ENCODE results near the gene ZFYVE21.
"Not testable (repeated sequence)": the region's sequence is repeated elsewhere in the genome, so short reads cannot be mapped to it uniquely, and the experiment has no call there.

The ZFYVE21 gene

DNA sequence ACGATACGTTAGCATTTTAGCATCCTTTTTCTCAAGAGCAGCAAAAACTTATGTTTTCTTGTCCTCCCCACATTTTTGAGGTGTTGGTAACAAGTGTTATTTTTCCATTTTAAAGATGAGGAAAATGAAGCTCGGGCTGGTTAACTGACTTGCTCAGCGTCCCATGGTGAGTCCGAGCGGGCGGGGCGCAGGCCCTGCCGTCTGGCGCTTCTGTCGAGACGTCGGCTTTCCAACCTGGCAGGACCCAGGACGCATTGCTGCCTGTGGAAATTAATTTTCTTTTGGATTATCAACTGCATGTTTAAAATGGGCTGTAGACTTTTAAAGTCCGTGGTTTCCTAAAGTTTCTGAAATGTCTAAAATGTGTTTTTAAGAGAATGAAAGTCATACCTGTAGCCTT lies 30.7 kb upstream of the ZFYVE21 start:
- Histone ChIP-seq H3K27me3 (ENCODE audit: control insufficient read depth, insufficient read depth, low read length) (no peaks in the 10 kb centered on the region), H3K36me3 (ENCODE audit: control insufficient read depth, insufficient read depth, low read length) (peaks cover 16% of the 10 kb centered on the region), H3K9ac (ENCODE audit: low read length) (no peak overlapping the region), H3K4me3 (ENCODE audit: low read length) (no peak overlapping the region), H3K9me3 (ENCODE audit: control insufficient read depth, low read length) (no peaks in the 10 kb centered on the region), H3K4me1 (ENCODE audit: control insufficient read depth, insufficient read depth, low read length) (no peaks in the 10 kb centered on the region)

DNA sequence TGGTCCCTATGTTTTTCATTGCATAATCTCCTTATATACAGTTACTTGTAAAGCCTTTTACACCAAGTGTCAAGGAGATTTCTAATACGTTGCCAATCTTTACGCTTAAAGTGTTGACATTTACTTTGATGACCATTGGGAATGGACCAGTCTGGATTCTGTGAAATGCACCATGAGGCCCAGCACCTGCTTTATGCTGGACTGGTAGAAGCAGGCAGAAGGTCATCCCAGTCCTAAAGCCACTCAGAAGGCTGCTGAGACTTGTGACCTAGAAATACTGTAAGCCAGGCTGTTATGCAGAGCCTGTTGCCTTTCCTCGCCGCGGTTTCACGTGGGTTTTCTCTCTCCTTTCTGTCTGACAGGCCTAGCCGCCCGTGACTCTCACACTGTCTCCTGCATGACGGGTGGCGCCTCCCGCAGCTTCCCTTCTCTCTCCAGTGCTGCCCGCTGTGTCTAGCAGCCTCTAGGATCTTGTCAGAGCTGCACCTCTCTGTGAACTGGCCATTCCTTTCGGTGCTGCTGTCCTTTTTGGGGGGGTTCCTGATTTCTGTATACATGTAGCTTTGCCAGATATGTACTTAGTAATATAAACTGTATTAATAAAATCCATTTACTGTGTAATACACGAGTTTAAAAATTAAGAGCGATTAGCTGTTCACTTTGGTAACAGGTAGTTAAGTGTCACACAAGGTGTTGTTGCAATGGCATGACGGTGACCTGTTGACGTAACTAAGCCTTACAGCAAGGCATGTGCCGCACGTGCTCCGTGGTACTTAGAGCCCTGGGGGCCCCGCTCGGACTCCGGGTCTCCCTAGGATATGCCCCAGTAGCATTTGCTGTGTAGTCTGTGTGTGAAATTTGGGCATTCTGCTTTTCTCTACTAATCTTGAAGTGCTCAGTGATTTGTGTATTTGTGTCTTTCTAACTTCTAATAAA lies 30.1 kb upstream of the ZFYVE21 start:
- Histone ChIP-seq H3K4me1 (ENCODE audit: control insufficient read depth, insufficient read depth, low read length) (no peaks in the 10 kb centered on the region), H3K27me3 (ENCODE audit: control insufficient read depth, insufficient read depth, low read length) (no peaks in the 10 kb centered on the region), H3K4me3 (ENCODE audit: low read length) (no peak overlapping the region), H3K9ac (ENCODE audit: low read length) (no peak overlapping the region), H3K36me3 (ENCODE audit: control insufficient read depth, insufficient read depth, low read length) (peaks cover 15% of the 10 kb centered on the region), H3K9me3 (ENCODE audit: control insufficient read depth, low read length) (no peaks in the 10 kb centered on the region)

DNA sequence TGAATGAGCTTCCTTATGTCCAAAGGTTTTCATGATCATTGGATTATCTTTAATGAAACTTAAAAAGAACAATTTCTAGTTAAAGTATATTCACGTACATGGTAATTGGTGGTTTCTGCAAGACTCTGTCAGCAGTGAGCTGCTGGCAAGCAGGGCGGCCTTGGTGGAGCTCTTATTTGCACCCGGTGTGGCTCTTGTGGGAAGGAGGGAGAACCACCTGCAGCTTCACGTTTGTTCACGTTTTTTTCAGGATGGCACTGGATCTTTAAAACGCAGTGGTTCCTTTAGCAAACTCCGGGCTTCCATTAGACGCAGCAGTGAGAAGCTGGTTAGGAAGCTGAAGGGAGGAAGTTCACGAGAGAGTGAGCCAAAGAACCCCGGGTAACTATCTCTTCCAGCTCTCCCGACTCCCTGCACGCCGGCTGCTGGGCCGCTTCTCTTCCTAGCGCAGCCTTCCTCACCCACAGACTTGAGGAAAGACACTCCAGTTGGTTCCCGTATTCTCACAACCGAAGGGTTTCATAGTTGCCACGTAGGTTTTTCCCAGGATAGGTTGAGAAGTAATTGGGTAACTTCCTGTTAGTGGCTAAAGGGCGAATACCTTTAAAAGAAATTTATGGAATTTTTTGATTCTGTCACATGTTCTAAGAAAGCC lies 28.7 kb upstream of the ZFYVE21 start:
- Histone ChIP-seq H3K9ac (ENCODE audit: low read length) (no peak overlapping the region), H3K9me3 (ENCODE audit: control insufficient read depth, low read length) (no peaks in the 10 kb centered on the region), H3K36me3 (ENCODE audit: control insufficient read depth, insufficient read depth, low read length) (peaks cover 10% of the 10 kb centered on the region), H3K4me1 (ENCODE audit: control insufficient read depth, insufficient read depth, low read length) (no peaks in the 10 kb centered on the region), H3K4me3 (ENCODE audit: low read length) (no peak overlapping the region), H3K27me3 (ENCODE audit: control insufficient read depth, insufficient read depth, low read length) (no peaks in the 10 kb centered on the region)

DNA sequence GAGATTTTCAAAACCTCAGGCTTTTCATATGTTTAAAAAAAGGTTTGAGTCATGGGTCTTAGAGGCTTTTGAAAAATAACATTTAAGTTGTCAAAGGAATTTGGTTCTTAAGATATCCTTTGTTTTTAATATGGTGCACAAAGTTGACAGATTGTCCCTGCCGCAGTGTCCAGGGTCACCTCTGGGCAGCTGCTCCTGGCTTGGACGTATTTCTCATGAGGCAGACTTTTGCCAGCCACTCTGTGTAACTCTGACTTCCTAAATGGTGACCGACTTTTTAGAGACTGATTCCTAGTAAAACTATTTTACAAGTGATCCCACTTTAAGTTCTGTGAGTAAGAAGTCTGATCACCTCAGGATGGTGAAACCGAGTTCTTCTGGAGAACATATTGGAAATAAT lies 27.9 kb upstream of the ZFYVE21 start:
- peaks cover 5% of the 10 kb centered on the region for H3K4me1 ChIP-seq (ENCODE audit: control insufficient read depth, insufficient read depth, low read length)
- H3K9me3 ChIP-seq (ENCODE audit: control insufficient read depth, low read length), result no peaks in the 10 kb centered on the region

DNA sequence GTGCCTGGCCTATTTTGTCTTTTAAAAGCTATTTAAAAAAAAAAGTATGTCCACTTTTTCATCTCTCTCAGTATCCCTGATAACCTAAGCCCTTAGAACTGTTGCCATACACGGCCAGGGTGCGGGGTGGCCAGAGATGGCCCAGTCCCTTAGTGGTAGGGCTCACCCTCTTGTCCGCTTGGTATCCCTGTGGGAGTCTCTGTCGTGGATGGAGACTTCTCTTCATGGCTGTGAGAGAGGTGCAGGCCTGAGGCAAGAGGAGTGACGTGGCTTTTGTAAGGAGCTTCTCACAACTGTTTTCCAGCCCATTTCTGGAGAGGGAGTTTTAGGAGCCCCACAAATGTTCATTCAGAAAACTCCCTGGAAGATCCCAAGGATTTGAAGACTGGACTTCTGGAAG lies 27.2 kb upstream of the ZFYVE21 start:
- H3K4me1 ChIP-seq (ENCODE audit: control insufficient read depth, insufficient read depth, low read length), result peaks cover 12% of the 10 kb centered on the region
- no peak overlapping the region for H3K9ac ChIP-seq (ENCODE audit: low read length)
- H3K4me3 ChIP-seq (ENCODE audit: low read length), result no peak overlapping the region
- H3K36me3 ChIP-seq (ENCODE audit: control insufficient read depth, insufficient read depth, low read length), result peaks cover 5% of the 10 kb centered on the region
- H3K9me3 ChIP-seq (ENCODE audit: control insufficient read depth, low read length), result no peaks in the 10 kb centered on the region
- H3K27me3 ChIP-seq (ENCODE audit: control insufficient read depth, insufficient read depth, low read length), result no peaks in the 10 kb centered on the region

More for the DNA sequence above, 27.9 kb upstream of the ZFYVE21 start:
- no peak overlapping the region for H3K9ac ChIP-seq (ENCODE audit: low read length)
- H3K27me3 ChIP-seq (ENCODE audit: control insufficient read depth, insufficient read depth, low read length), result no peaks in the 10 kb centered on the region
- H3K36me3 ChIP-seq (ENCODE audit: control insufficient read depth, insufficient read depth, low read length), result peaks cover 10% of the 10 kb centered on the region
- H3K4me3 ChIP-seq (ENCODE audit: low read length), result no peak overlapping the region

DNA sequence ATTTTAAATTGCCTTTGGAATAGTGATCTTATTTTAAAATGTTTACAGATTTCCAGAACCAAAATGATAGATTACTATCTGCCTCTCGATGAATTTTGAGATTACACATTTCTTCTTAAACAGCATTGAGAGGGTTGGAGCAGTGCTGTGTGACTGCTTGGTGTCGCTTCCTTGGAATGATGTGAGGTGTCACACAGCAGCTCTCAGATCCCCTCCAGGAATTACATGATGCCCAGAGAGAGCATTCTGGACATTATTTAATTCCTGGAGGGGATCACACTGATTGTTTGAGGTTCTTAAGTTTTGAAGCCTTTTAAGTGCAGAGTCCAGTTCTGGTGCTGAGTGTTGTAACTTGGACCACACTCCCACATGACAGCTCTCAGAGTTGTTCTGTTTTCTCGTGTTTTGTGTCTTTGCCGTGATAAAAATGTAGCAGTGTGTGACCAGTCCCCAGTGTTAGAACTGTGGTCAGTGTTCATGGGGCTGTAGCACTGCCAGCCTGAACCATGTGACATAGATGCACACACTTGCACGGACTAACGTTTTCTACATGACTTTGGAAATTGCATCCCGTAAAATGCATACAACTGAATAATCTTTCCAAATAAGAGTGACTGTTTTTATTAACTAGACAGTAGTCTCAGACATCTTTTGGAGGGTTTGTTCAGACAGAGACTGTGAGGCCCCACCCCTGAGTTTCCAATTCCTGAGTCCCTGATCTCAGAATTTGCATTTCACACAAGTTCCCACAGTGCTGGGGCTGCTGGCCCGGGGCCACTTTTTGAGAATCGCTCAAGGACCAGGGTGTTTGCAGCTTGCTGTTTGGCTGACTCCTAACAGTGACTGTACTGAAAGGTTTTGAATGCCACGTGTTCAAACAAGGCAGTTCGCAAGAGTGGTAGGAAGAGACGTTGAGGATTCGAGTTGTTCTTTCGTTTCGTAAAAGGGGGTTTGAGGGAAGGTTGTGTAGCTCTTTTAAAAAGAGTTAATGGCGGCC lies 26.4 kb upstream of the ZFYVE21 start:
- Histone ChIP-seq H3K9me3 (ENCODE audit: control insufficient read depth, low read length) (no peaks in the 10 kb centered on the region), H3K4me3 (ENCODE audit: low read length) (no peak overlapping the region), H3K27me3 (ENCODE audit: control insufficient read depth, insufficient read depth, low read length) (no peaks in the 10 kb centered on the region), H3K4me1 (ENCODE audit: control insufficient read depth, insufficient read depth, low read length) (peaks cover 18% of the 10 kb centered on the region), H3K36me3 (ENCODE audit: control insufficient read depth, insufficient read depth, low read length) (peaks cover 8% of the 10 kb centered on the region), H3K9ac (ENCODE audit: low read length) (no peak overlapping the region)

DNA sequence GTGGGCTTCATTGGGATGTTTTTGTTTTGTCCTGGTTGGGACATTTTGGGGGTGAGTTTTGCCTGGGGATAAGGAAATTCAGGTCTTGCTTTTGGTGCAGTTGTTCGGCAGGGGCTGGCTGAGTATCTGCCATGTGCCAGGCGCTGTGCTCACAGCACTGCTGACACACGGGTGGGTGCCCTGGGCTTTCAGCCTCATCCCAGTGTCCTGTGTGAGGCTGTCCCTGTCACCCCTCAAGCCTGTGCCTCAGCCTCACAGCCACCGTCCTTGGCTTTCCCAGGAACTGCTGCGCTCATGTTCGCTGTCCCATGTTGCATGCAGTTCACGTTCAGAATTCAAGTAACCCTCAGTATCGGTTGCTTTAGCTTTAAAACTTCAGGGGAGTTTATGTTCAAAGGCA lies 25.3 kb upstream of the ZFYVE21 start:
- H3K9ac ChIP-seq (ENCODE audit: low read length), result no peak overlapping the region
- no peaks in the 10 kb centered on the region for H3K27me3 ChIP-seq (ENCODE audit: control insufficient read depth, insufficient read depth, low read length)
- H3K36me3 ChIP-seq (ENCODE audit: control insufficient read depth, insufficient read depth, low read length), result peaks cover 4% of the 10 kb centered on the region
- no peaks in the 10 kb centered on the region for H3K9me3 ChIP-seq (ENCODE audit: control insufficient read depth, low read length)
- H3K4me1 ChIP-seq (ENCODE audit: control insufficient read depth, insufficient read depth, low read length), result peaks cover 18% of the 10 kb centered on the region
- H3K4me3 ChIP-seq (ENCODE audit: low read length), result no peak overlapping the region

DNA sequence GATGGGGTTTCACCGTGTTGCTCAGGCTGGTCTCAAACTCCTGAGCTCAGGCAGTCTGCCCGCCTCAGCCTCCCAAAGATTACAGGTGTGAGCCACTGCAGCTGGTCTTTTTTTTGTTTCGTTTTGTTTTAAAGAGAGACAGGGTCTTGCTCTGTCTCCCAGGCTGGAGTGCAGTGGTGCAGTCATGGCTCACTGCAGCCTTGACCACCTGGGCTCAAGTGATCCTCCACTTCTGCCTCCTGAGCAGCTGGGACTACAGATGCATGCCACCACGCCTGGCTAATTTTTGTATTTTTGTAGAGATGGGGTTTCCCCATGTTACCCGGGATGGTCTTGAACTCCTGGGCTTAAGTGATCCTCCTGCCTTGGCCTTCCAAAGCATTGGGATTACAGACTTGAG lies 24.0 kb upstream of the ZFYVE21 start:
- H3K4me3 ChIP-seq (ENCODE audit: low read length); H3K36me3 ChIP-seq (ENCODE audit: control insufficient read depth, insufficient read depth, low read length); H3K9ac ChIP-seq (ENCODE audit: low read length); H3K9me3 ChIP-seq (ENCODE audit: control insufficient read depth, low read length); H3K27me3 ChIP-seq (ENCODE audit: control insufficient read depth, insufficient read depth, low read length): not testable (repeated sequence)
- H3K4me1 ChIP-seq (ENCODE audit: control insufficient read depth, insufficient read depth, low read length), result peaks cover 24% of the 10 kb centered on the region

DNA sequence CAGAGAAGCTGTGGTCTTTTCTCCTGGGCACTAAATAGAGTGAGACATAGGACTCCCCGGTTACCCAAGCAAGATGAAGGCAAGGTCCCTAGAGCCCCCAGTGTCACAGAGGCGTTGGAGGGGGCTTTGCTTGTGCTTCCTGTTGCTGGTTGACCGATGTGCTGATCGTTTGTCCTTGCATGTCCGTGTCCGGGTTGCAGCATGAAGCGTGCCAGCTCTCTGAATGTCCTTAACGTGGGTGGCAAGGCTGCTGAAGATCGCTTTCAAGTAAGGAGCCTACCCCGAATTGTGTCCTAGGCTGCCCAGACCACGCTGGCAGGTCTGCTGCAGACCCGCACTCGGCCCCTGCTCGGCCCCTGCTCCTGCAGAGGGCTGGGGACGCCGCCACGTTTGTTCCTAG lies 23.5 kb upstream of the ZFYVE21 start:
- Histone ChIP-seq H3K4me1 (ENCODE audit: control insufficient read depth, insufficient read depth, low read length) (peaks cover 29% of the 10 kb centered on the region), H3K27me3 (ENCODE audit: control insufficient read depth, insufficient read depth, low read length) (no peaks in the 10 kb centered on the region), H3K9me3 (ENCODE audit: control insufficient read depth, low read length) (no peaks in the 10 kb centered on the region), H3K36me3 (ENCODE audit: control insufficient read depth, insufficient read depth, low read length) (peaks cover 4% of the 10 kb centered on the region), H3K4me3 (ENCODE audit: low read length) (no peak overlapping the region), H3K9ac (ENCODE audit: low read length) (no peak overlapping the region)

DNA sequence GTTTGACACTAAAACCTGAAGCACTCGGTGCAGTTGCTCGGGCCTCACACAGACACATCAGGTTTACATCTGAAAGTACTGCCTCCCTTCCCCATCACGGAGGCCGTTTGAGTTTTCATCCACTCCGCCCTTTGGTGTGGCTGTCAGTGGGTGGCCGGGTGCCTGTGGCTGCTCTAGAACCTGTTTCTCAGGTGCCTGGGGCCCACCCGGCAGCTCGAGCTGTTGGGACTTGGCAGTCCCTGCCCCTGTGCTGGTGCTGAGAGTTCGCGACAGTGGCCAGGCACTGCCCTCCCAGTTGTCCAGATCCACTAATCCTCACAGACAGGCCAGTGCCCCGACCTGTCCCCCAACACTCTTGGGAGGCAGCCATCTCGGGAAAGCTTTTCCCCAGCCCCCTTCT lies 22.7 kb upstream of the ZFYVE21 start:
- Histone ChIP-seq H3K4me1 (ENCODE audit: control insufficient read depth, insufficient read depth, low read length) (peaks cover 36% of the 10 kb centered on the region), H3K9ac (ENCODE audit: low read length) (no peak overlapping the region), H3K4me3 (ENCODE audit: low read length) (no peak overlapping the region), H3K36me3 (ENCODE audit: control insufficient read depth, insufficient read depth, low read length) (peaks cover 8% of the 10 kb centered on the region), H3K27me3 (ENCODE audit: control insufficient read depth, insufficient read depth, low read length) (no peaks in the 10 kb centered on the region), H3K9me3 (ENCODE audit: control insufficient read depth, low read length) (no peaks in the 10 kb centered on the region)

DNA sequence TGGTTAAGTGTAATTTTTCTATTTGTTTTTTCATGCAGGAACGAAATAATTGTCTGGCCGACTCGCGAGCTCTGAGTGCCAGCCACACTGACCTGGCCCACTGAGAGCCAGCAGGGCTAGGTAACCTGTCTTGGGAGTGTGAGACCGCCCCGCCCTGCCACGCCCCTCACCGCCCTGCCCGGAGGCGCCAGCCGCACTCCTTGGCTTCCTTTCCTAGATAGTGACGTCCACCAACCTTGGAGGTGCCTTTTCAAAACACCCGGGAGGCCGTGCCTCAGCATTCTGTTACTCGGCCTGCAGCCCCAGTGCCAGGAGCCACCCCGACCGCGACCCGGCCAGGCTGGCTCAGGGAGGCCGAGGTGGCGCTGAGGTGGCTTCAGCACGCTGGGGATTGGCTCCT lies 22.1 kb upstream of the ZFYVE21 start:
- Histone ChIP-seq H3K9ac (ENCODE audit: low read length) (no peak overlapping the region), H3K9me3 (ENCODE audit: control insufficient read depth, low read length) (no peaks in the 10 kb centered on the region), H3K27me3 (ENCODE audit: control insufficient read depth, insufficient read depth, low read length) (no peaks in the 10 kb centered on the region), H3K4me1 (ENCODE audit: control insufficient read depth, insufficient read depth, low read length) (peaks cover 42% of the 10 kb centered on the region), H3K4me3 (ENCODE audit: low read length) (no peak overlapping the region), H3K36me3 (ENCODE audit: control insufficient read depth, insufficient read depth, low read length) (peaks cover 9% of the 10 kb centered on the region)
